ENCODE data around the gene ZNF106. TPM values are rescaled to one million over a fixed set of nuclear protein-coding genes. Genes with fewer than 3 reads are reported as not detected.

The ZNF106 gene
- total RNA-seq, 1 experiment from 2014 or later: 58.2 TPM

- TF ChIP-seq FOXJ3 (CRISPR knock-in tag; IDR thresholded peaks at IDR 0.05; ENCODE audit: borderline replicate concordance) (no peak), ZNF263 (CRISPR knock-in tag; IDR thresholded peaks at IDR 0.05; ENCODE audit: low read depth) (no peak), PREB (CRISPR knock-in tag; IDR thresholded peaks at IDR 0.05; ENCODE audit: borderline replicate concordance) (no peak), TP53 (CRISPR knock-in tag; IDR thresholded peaks at IDR 0.05) (no peak), ZMAT4 (CRISPR knock-in tag; IDR thresholded peaks at IDR 0.05) (no peak)
These were observed 13.7 kb upstream of the ZNF106 start (continued) for GRCh38 chr15:42504631-42505030.

GRCh38 chr15:42503825-42504224 lies 12.9 kb upstream of the ZNF106 start:
- CTCF ChIA-PET: no interaction called here
- TF ChIP-seq PRDM15 (CRISPR knock-in tag; IDR thresholded peaks at IDR 0.05): no peak
- no peak for TF ChIP-seq PREB (CRISPR knock-in tag; IDR thresholded peaks at IDR 0.05; ENCODE audit: borderline replicate concordance)
- no peak for TF ChIP-seq AR (CRISPR knock-in tag; IDR thresholded peaks at IDR 0.05)
- TF ChIP-seq ZNF425 (CRISPR knock-in tag; conservative IDR thresholded peaks at IDR 0.05): no peak
- TF ChIP-seq ATF1 (CRISPR knock-in tag; IDR thresholded peaks at IDR 0.05): no peak
- no peak for TF ChIP-seq ZBTB21 (CRISPR knock-in tag; IDR thresholded peaks at IDR 0.05; ENCODE audit: borderline replicate concordance)
- TF ChIP-seq ARID4B (CRISPR knock-in tag; IDR thresholded peaks at IDR 0.05; ENCODE audit: borderline replicate concordance): no peak
- TF ChIP-seq HMGA2 (CRISPR knock-in tag; IDR thresholded peaks at IDR 0.05): no peak
- no peak for TF ChIP-seq USF1 (CRISPR knock-in tag; IDR thresholded peaks at IDR 0.05)
- no peak for TF ChIP-seq ZNF281 (CRISPR knock-in tag; IDR thresholded peaks at IDR 0.05)
- TF ChIP-seq ZMAT4 (CRISPR knock-in tag; IDR thresholded peaks at IDR 0.05): no peak

More at GRCh38 chr15:42503825-42504224, 12.9 kb upstream of the ZNF106 start:
- ATAC-seq (no peak), DNase-seq (ENCODE audit: low spot score) (no peak)
- Mint-ChIP-seq H3K27ac (no peak overlapping the region), H3K27me3 (ENCODE audit: low read depth) (no peaks in the 10 kb centered on the region), H3K36me3 (no peaks in the 10 kb centered on the region), H3K4me3 (no peak overlapping the region), H3K4me1 (peaks cover 27% of the 10 kb centered on the region), H3K9me3 (no peaks in the 10 kb centered on the region)
- POLR2A ChIA-PET: no interaction called here
